Neural cell (in vitro differentiated cells): Measurements from ENCODE around the gene SDK2. TPM values are rescaled to one million over a fixed set of nuclear protein-coding genes. Genes with fewer than 3 reads are reported as not detected.

Source experiments
- H2AFZ ChIP-seq: fragments of 200-600, 300-800 bp; sonication (generic), shearing (Covaris generic); 2 replicates; pipeline ENCODE4 v1.6.0; 2014; ENCODE audit warnings: low read depth, mild to moderate bottlenecking, antibody characterized with exemption, low read length, moderate library complexity
- H3F3A ChIP-seq: fragments of 200-600 bp; shearing (Covaris generic); 2 replicates; pipeline ENCODE4 v1.6.1; 2016; ENCODE audit warnings: mild to moderate bottlenecking, moderate library complexity, mixed read lengths, antibody characterized with exemption, low read length; ENCODE audit not compliant: insufficient read depth, poor library complexity, severe bottlenecking
- H3K27ac ChIP-seq: fragments of 200-600, 300-800 bp; sonication (generic), shearing (Covaris generic); 2 replicates; pipeline ENCODE4 v1.5.1; 2014; ENCODE audit warnings: mild to moderate bottlenecking, low read length, moderate library complexity
- H3K27me3 ChIP-seq: fragments of 300-800, 200-600 bp; sonication (generic), shearing (Covaris generic); 2 replicates; pipeline ENCODE4 v1.6.0; 2014; ENCODE audit warnings: mild to moderate bottlenecking, low read depth, low read length, moderate library complexity; ENCODE audit not compliant: insufficient read depth
- H3K36me3 ChIP-seq: fragments of 300-800, 200-600 bp; sonication (generic), shearing (Covaris generic); 2 replicates; pipeline ENCODE4 v1.5.1; 2014; ENCODE audit warnings: mild to moderate bottlenecking, antibody characterized with exemption, low read length, moderate library complexity; ENCODE audit not compliant: insufficient read depth
- H3K4me2 ChIP-seq: fragments of 300-800, 200-600 bp; sonication (generic), shearing (Covaris generic); 2 replicates; pipeline ENCODE4 v1.6.0; 2014; ENCODE audit warnings: mild to moderate bottlenecking, low read length
- H3K4me3 ChIP-seq: fragments of 300-800, 200-600 bp; sonication (generic), shearing (Covaris generic); 2 replicates; pipeline ENCODE4 v1.5.1; 2014; ENCODE audit warnings: mild to moderate bottlenecking, low read length, moderate library complexity
- H3K79me2 ChIP-seq: fragments of 200-600 bp; shearing (Covaris generic); replicated peaks from 2 replicates; pipeline ENCODE4 v1.6.0; 2014; ENCODE audit warnings: mild to moderate bottlenecking, low read length, moderate library complexity; ENCODE audit not compliant: insufficient read depth
- H3K9ac ChIP-seq: fragments of 300-800, 200-600 bp; sonication (generic), shearing (Covaris generic); 2 replicates; pipeline ENCODE4 v1.6.1; 2016; ENCODE audit warnings: mild to moderate bottlenecking, low read length, mixed read lengths
- H3K9me2 ChIP-seq: fragments of 200-600 bp; shearing (Covaris generic); 2 replicates; pipeline ENCODE4 v1.6.1; 2016; ENCODE audit warnings: mild to moderate bottlenecking, low read length, mixed read lengths; ENCODE audit not compliant: insufficient read depth
- H3K9me3 ChIP-seq: fragments of 200-600, 300-800 bp; sonication (generic), shearing (Covaris generic); 2 replicates; pipeline ENCODE4 v1.6.1; 2016; ENCODE audit warnings: mild to moderate bottlenecking, mixed run types, low read length, moderate library complexity, mixed read lengths
- H4K20me1 ChIP-seq: fragments of 200-600 bp; shearing (Covaris generic); 2 replicates; pipeline ENCODE4 v1.6.1; 2016; ENCODE audit warnings: mild to moderate bottlenecking, mixed run types; ENCODE audit not compliant: insufficient read depth
- CTCF ChIP-seq: fragments of 450-650 bp; IDR thresholded peaks from 2 replicates; pipeline ENCODE4 v1.5.1; 2014; ENCODE audit warnings: antibody characterized with exemption, mild to moderate bottlenecking, moderate library complexity; ENCODE audit not compliant: poor library complexity, severe bottlenecking
- EP300 ChIP-seq: fragments of 450-650 bp; conservative IDR thresholded peaks from 2 replicates; pipeline ENCODE4 v1.6.1; 2014; ENCODE audit warnings: antibody characterized with exemption, mild to moderate bottlenecking, moderate library complexity; ENCODE audit not compliant: poor library complexity, severe bottlenecking
- EZH2 ChIP-seq: fragments of 200-600, 300-800 bp; shearing (Covaris generic), sonication (generic); IDR thresholded peaks from 2 replicates; pipeline ENCODE4 v1.6.1; 2014; ENCODE audit warnings: antibody characterized with exemption, low read length, borderline replicate concordance, mild to moderate bottlenecking; ENCODE audit not compliant: insufficient read depth, poor library complexity, severe bottlenecking
- MXI1 ChIP-seq: fragments of 450-650 bp; conservative IDR thresholded peaks from 2 replicates; pipeline ENCODE4 v1.6.1; 2014; ENCODE audit warnings: antibody characterized with exemption, mild to moderate bottlenecking; ENCODE audit not compliant: poor library complexity, severe bottlenecking
- POLR2AphosphoS5 ChIP-seq: IDR thresholded peaks from 2 replicates; pipeline ENCODE4 v1.6.1; 2012
- RAD21 ChIP-seq: fragments of 450-650 bp; conservative IDR thresholded peaks from 2 replicates; pipeline ENCODE4 v1.6.1; 2014; ENCODE audit warnings: antibody characterized with exemption, mild to moderate bottlenecking, moderate library complexity
- REST ChIP-seq: IDR thresholded peaks from 2 replicates; pipeline ENCODE4 v1.6.1; 2012; ENCODE audit warnings: borderline replicate concordance
- SMC3 ChIP-seq: fragments of 450-650 bp; conservative IDR thresholded peaks from 2 replicates; pipeline ENCODE4 v1.6.1; 2014; ENCODE audit warnings: antibody characterized with exemption, mild to moderate bottlenecking, moderate library complexity; ENCODE audit not compliant: poor library complexity
- TAF1 ChIP-seq: IDR thresholded peaks from 2 replicates; pipeline ENCODE4 v1.6.1; 2012; ENCODE audit warnings: low read depth
- polyA plus RNA-seq: library from polyadenylated mRNA; depleted of rRNA; stranded (reverse); fragments of >200 nt; gene quantifications from 2 replicates; pipeline ENCODE4 v1.2.3, GENCODE V29; 2014

SDK2 gene
- polyA plus RNA-seq, 1 donor from 2014 or later: 0.73 TPM

- Histone ChIP-seq H4K20me1 (no peaks in the 10 kb centered on the region), H3K9ac (no peak overlapping the region), H3F3A (no peaks in the 10 kb centered on the region), H3K79me2 (no peaks in the 10 kb centered on the region), H3K27ac (no peak overlapping the region), H2AFZ (no peak overlapping the region), H3K9me3 (no peaks in the 10 kb centered on the region), H3K9me2 (no peaks in the 10 kb centered on the region), H3K4me3 (no peak overlapping the region), H3K27me3 (no peaks in the 10 kb centered on the region), H3K4me2 (no peak overlapping the region), H3K36me3 (no peaks in the 10 kb centered on the region)
- no peak for TF ChIP-seq MXI1
- TF ChIP-seq EP300: no peak
- no peak for TF ChIP-seq RAD21
- TF ChIP-seq TAF1: no peak
- TF ChIP-seq EZH2: no peak
- no peak for TF ChIP-seq CTCF
- no peak for TF ChIP-seq SMC3
- no peak for TF ChIP-seq REST
- no peak for TF ChIP-seq POLR2AphosphoS5
Observed at GRCh38 chr17:73340093-73340596, 304.1 kb downstream of the SDK2 start.

- H3K9me3 ChIP-seq: no peaks in the 10 kb centered on the region
- H3K36me3 ChIP-seq: no peaks in the 10 kb centered on the region
- no peaks in the 10 kb centered on the region for H3F3A ChIP-seq
- H3K4me2 ChIP-seq: no peak overlapping the region
- no peaks in the 10 kb centered on the region for H4K20me1 ChIP-seq
- no peak for TF ChIP-seq EZH2
- TF ChIP-seq REST: no peak
- TF ChIP-seq CTCF: no peak
- no peak for TF ChIP-seq RAD21
- TF ChIP-seq EP300: no peak
- no peak for TF ChIP-seq SMC3
- no peak for TF ChIP-seq MXI1
- no peak for TF ChIP-seq POLR2AphosphoS5
- no peaks in the 10 kb centered on the region for H3K9me2 ChIP-seq
- H3K4me3 ChIP-seq: no peak overlapping the region
- H3K27me3 ChIP-seq: no peaks in the 10 kb centered on the region
- no peak overlapping the region for H3K27ac ChIP-seq
- no peak overlapping the region for H2AFZ ChIP-seq
- H3K79me2 ChIP-seq: no peaks in the 10 kb centered on the region
- no peak overlapping the region for H3K9ac ChIP-seq
Observed at GRCh38 chr17:73338566-73339197, 305.6 kb downstream of the SDK2 start.
